Spleen (tissue), 11 donors: ENCODE data around the gene TEX261. TPM values are rescaled to one million over a fixed set of nuclear protein-coding genes. Genes with fewer than 3 reads are reported as not detected.
"Not testable (repeated sequence)": the region's sequence is repeated elsewhere in the genome, so short reads cannot be mapped to it uniquely, and the experiment has no call there.

Experiments
- DNase-seq: peaks from one replicate; pipeline ENCODE4 v3.0.0-alpha.2; 2020
- H3K27ac ChIP-seq, 8 donors: fragments of 200-600 bp; sonication (generic) in 7 of 8; 1 replicate in 4 of 8; 2 replicates in 4 of 8; pipeline versions ENCODE4 v1.5.0 to v1.8.0; 2016 to 2021; ENCODE audit warnings: inconsistent platforms in 4 of 8, mild to moderate bottlenecking in 4 of 8, moderate library complexity in 1 of 8
- H3K27me3 ChIP-seq, 7 donors: fragments of 200-600 bp; sonication (generic) in 6 of 7; replicated peaks in 1 of 7; 1 replicate in 4 of 7; 2 replicates in 3 of 7; pipeline versions ENCODE4 v1.5.0 to v1.8.0; 2016 to 2021; ENCODE audit warnings: inconsistent platforms in 3 of 7, mild to moderate bottlenecking in 1 of 7
- H3K36me3 ChIP-seq, 6 donors: fragments of 200-600 bp; sonication (generic) in 5 of 6; 1 replicate in 4 of 6; 2 replicates in 2 of 6; pipeline versions ENCODE4 v1.5.0 to v1.8.0; 2016 to 2021; ENCODE audit warnings: inconsistent platforms in 2 of 6
- H3K4me1 ChIP-seq, 6 donors: fragments of 200-600 bp; sonication (generic) in 5 of 6; 1 replicate in 3 of 6; 2 replicates in 3 of 6; pipeline versions ENCODE4 v1.5.0 to v1.8.0; 2016 to 2021; ENCODE audit warnings: inconsistent platforms in 3 of 6
- H3K4me3 ChIP-seq, 8 donors: fragments of 200-600 bp; sonication (generic) in 7 of 8; 1 replicate in 4 of 8; 2 replicates in 4 of 8; pipeline versions ENCODE4 v1.5.0 to v1.8.0; 2016 to 2021; ENCODE audit warnings: inconsistent platforms in 4 of 8, mild to moderate bottlenecking in 4 of 8, moderate library complexity in 2 of 8
- H3K9me3 ChIP-seq, 8 donors: fragments of 200-600 bp; sonication (generic) in 7 of 8; 1 replicate in 4 of 8; 2 replicates in 4 of 8; pipeline versions ENCODE4 v1.5.0 to v1.8.0; 2016 to 2021; ENCODE audit warnings: inconsistent platforms in 4 of 8
- CTCF ChIP-seq, 11 experiments: fragments of 200-600 bp in 7 of 11; fragments of 450-650 bp in 4 of 11; sonication (generic) in 4 of 11; IDR thresholded peaks in 8 of 11; conservative IDR thresholded peaks in 3 of 11; 1 replicate in 7 of 11; 2 replicates in 4 of 11; pipeline versions ENCODE4 v1.4.0 to v1.8.0; 2016 to 2021; ENCODE audit warnings: antibody characterized with exemption in 11 of 11, inconsistent platforms in 4 of 11, mild to moderate bottlenecking in 1 of 11
- POLR2A ChIP-seq, 3 donors: fragments of 450-650 bp; IDR thresholded peaks; one replicate each; pipeline ENCODE4 v1.5.1; 2017; ENCODE audit warnings: antibody characterized with exemption in 3 of 3, mild to moderate bottlenecking in 1 of 3
- POLR2AphosphoS5 ChIP-seq, 3 donors: sonication (generic); formaldehyde crosslinking; IDR thresholded peaks; one replicate each; pipeline ENCODE4 v1.5.1; 2017; ENCODE audit warnings: antibody characterized with exemption in 3 of 3
- WGBS, 5 donors: extraction: QIAGEN DNeasy Blood & Tissue Kit in 3 of 5; methylation state at CpG; one replicate each; pipeline versions ENCODE4 v1.1.5 to v1.1.7; 2013 to 2018; 5-methylcytosine and 5-hydroxymethylcytosine counted together
- intact Hi-C: fragments of 100-400 bp; cut with DNase I; formaldehyde crosslinking; loops from one replicate; pipeline ENCODE4 v1.15.0; 2023; ENCODE audit warnings: low total_unique reads
- polyA plus RNA-seq, 3 donors: library from polyadenylated mRNA; stranded (reverse); fragments of 200-250 nt; gene quantifications; one replicate each; pipeline ENCODE4 v1.2.1, GENCODE V29; 2013
- total RNA-seq, 7 donors: library from RNA; depleted of rRNA in 3 of 7; stranded (reverse); fragments of >200 nt in 3 of 7; fragmentation: NEBNext Ultra II Directional in 4 of 7; extraction: Animal tissue kit (Norgen Biotek cat#: 25700) in 4 of 7; gene quantifications; one replicate each; pipeline versions ENCODE4 v1.1.0 to v1.2.1, GENCODE V29; 2016 to 2021
- donor health status: healthy with polysubstance abuse.
- donor health status: DM: no; HTN: no; CAD: no; lungs with moderate emphysema.
- donor health status: DM: no; HTN: no; CAD: no.
- donor health status: Bipolar disorder and iron deficiency.
- donor health status: healthy.
- donor health status: DM: no; HTN: no; CAD: no.
- donor health status: DM: yes; HTN: yes; CAD: no.

The TEX261 gene
- total and polyA plus RNA-seq, 10 donors = 8.7 to 55.7 (median 32.8) TPM

DNA sequence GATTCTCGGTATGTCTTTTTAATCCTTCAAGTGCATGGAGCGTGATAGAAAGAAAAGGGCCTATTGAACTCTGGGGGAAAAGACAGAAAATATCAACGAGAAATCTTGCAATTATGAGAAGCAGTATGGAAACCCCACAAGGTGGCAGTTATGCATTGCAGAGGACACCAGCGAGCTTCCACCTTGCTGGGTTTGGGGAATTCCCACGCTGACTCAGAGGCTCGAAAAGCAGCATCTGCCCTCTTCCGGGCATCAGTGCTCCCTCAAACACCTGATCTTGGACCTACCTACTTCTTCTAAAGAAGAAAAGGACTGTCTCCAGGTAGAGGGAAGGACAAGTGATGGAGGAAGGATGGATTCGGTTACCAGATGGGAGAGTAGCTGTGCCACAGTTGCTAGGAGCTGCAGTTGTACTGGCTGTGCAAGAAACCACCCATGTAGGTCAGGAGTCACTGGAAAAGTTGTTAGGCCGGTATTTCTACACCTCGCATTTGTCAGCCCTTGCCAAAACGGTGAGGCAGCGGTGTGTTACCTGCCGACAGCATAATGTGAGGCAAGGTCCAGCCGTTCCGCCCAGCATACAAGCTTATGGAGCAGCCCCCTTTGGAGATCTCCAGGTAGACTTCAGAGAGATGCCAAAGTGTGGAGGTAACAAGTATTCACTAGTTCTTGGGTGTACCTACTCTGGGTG is 29.0 kb upstream of the TEX261 start:
- H3K4me3 ChIP-seq, H3K27ac ChIP-seq, H3K4me1 ChIP-seq, intact Hi-C loops, H3K9me3 ChIP-seq, DNase-seq, H3K36me3 ChIP-seq: not testable (repeated sequence)
- TF ChIP-seq CTCF (IDR thresholded peaks at IDR 0.05 in 8 of 11, conservative IDR thresholded peaks at IDR 0.05 in 3 of 11) = peak in 6 of 11 experiments; percentile 18 to 37 (median 28)
- H3K27me3 ChIP-seq = peaks cover 0 to 11% (median 0%) of the 10 kb centered on the region in 7 donors
- 58 to 73% (median 60%) methylated on average over 15 of the region's 15 CpGs for WGBS, 5 donors

GRCh38 chr2:71021394-71021793 is 26.7 kb upstream of the TEX261 start:
- H3K27ac ChIP-seq, H3K9me3 ChIP-seq, H3K4me3 ChIP-seq, DNase-seq, H3K36me3 ChIP-seq, intact Hi-C loops, H3K4me1 ChIP-seq: not testable (repeated sequence)
- 80 to 90% (median 84%) methylated on average over 14 of the region's 14 CpGs for WGBS, 5 donors
- H3K27me3 ChIP-seq = peaks cover 0 to 11% (median 0%) of the 10 kb centered on the region in 7 donors

DNA sequence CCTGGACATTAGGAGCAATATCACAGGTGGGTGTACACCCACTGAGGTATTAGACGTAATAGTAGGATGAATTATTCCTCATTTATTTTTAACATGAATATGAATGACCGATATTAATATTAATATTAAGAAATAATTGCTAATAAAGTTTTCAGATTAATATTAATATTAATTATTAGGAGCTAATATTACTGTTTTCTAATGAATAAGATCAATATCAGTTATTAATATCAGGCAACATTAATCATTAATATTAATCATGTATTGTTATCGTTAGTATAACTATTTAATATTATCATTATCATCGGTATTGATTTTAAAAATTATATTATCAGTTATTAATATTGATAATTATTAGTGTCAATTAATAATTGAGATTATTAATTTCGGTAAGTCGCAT is 25.3 kb upstream of the TEX261 start:
- H3K4me3 ChIP-seq, H3K9me3 ChIP-seq, H3K36me3 ChIP-seq, DNase-seq, H3K4me1 ChIP-seq, intact Hi-C loops, H3K27ac ChIP-seq, H3K27me3 ChIP-seq: not testable (repeated sequence)
- 85 to 93% (median 90%) methylated on average over 6 of the region's 6 CpGs for WGBS, 5 donors

GRCh38 chr2:71018625-71019024 is 24.0 kb upstream of the TEX261 start:
- Histone ChIP-seq H3K27ac (no peak overlapping the region), H3K9me3 (no peaks in the 10 kb centered on the region), H3K4me1 (peaks cover 0 to 3% (median 0%) of the 10 kb centered on the region in 6 donors), H3K36me3 (no peaks in the 10 kb centered on the region), H3K27me3 (peaks cover 0 to 5% (median 0%) of the 10 kb centered on the region in 7 donors), H3K4me3 (no peak overlapping the region)
- WGBS, 5 donors = 84 to 91% (median 88%) methylated on average over 8 of the region's 8 CpGs
- intact Hi-C loops = no loop called here
- TF ChIP-seq CTCF (IDR thresholded peaks at IDR 0.05 in 8 of 11, conservative IDR thresholded peaks at IDR 0.05 in 3 of 11) = no peak
- TF ChIP-seq POLR2A (IDR thresholded peaks at IDR 0.05) = no peak
- no peak for TF ChIP-seq POLR2AphosphoS5 (IDR thresholded peaks at IDR 0.05)
- no peak for DNase-seq

DNA sequence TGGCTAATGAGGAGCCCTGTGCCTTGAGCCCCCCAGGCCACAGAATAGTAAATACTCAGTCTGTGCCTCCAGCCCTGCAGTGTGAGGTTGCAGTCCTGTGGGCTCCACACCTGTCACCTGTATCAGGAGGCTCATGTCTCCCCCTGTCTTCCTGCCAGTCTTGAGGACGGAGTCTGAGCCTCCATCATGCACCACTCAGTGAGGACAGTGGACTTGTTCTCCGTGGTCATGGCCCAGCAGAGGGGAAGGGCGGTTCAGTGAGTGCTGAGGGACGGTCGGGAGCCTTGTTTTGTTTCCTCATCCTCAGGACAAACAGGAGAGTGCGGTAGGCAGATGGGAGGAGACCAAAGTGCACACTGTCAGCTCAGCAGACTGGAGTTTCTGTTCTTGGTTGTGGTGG is 17.1 kb upstream of the TEX261 start:
- intact Hi-C loops = not testable (repeated sequence)

GRCh38 chr2:71008342-71008741 is 13.7 kb upstream of the TEX261 start:
- no peaks in the 10 kb centered on the region for H3K36me3 ChIP-seq
- 92 to 95% (median 94%) methylated on average over 13 of the region's 13 CpGs for WGBS, 5 donors
- no peaks in the 10 kb centered on the region for H3K4me1 ChIP-seq
- H3K4me3 ChIP-seq = no peak overlapping the region
- no peak overlapping the region for H3K27ac ChIP-seq
- peak; percentile 56 for DNase-seq
- TF ChIP-seq CTCF (IDR thresholded peaks at IDR 0.05 in 8 of 11, conservative IDR thresholded peaks at IDR 0.05 in 3 of 11) (no peak), POLR2AphosphoS5 (IDR thresholded peaks at IDR 0.05) (no peak), POLR2A (IDR thresholded peaks at IDR 0.05) (no peak)
- no peaks in the 10 kb centered on the region for H3K9me3 ChIP-seq
- peaks cover 0 to 32% (median 0%) of the 10 kb centered on the region in 7 donors for H3K27me3 ChIP-seq
- intact Hi-C loops = no loop called here

More for the DNA sequence above, 17.1 kb upstream of the TEX261 start:
- WGBS, 5 donors = 29 to 41% (median 36%) methylated on average over 6 of the region's 6 CpGs
- not testable (repeated sequence) for H3K9me3 ChIP-seq, H3K4me1 ChIP-seq, H3K4me3 ChIP-seq, H3K27ac ChIP-seq, H3K36me3 ChIP-seq
- peaks cover 0 to 32% (median 0%) of the 10 kb centered on the region in 7 donors for H3K27me3 ChIP-seq
- DNase-seq = peak; percentile 19
